ENCODE data around the gene ROBO1. TPM values are rescaled to one million over a fixed set of nuclear protein-coding genes. Genes with fewer than 3 reads are reported as not detected.

ROBO1 gene
- total RNA-seq, 2 donors from 2014 or later: not detected

DNA sequence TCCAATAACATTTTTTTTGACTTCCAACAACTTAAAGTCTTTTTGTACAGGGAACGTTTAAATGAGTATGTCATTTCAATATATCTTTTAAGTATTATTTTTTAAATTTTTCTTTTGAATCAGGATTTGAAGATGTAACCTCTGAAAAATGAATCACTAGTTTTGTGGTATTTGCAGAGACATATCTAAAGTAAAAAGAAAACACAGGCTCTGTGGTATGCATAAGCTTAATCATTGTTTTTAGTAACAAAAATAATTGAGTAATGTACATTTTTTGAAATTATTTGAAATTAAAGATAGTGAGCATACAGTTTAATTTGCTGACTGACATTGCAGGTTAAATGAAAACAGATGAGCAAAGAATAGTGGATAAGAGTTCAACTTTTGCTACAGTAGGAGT lies 531.3 kb downstream of the ROBO1 start:
- H3K27me3 Mint-ChIP-seq: no peaks in the 10 kb centered on the region
- H3K4me1 Mint-ChIP-seq: no peaks in the 10 kb centered on the region
- no peaks in the 10 kb centered on the region for H3K9me3 ChIP-seq (ENCODE audit: control insufficient read depth, low read length, poor library complexity, severe bottlenecking)
- H3K4me3 Mint-ChIP-seq: no peak overlapping the region
- H3K36me3 Mint-ChIP-seq (ENCODE audit: low read depth): no peaks in the 10 kb centered on the region
- ATAC-seq (no peak), DNase-seq (no peak)
- H3K27ac Mint-ChIP-seq: no peak overlapping the region

DNA sequence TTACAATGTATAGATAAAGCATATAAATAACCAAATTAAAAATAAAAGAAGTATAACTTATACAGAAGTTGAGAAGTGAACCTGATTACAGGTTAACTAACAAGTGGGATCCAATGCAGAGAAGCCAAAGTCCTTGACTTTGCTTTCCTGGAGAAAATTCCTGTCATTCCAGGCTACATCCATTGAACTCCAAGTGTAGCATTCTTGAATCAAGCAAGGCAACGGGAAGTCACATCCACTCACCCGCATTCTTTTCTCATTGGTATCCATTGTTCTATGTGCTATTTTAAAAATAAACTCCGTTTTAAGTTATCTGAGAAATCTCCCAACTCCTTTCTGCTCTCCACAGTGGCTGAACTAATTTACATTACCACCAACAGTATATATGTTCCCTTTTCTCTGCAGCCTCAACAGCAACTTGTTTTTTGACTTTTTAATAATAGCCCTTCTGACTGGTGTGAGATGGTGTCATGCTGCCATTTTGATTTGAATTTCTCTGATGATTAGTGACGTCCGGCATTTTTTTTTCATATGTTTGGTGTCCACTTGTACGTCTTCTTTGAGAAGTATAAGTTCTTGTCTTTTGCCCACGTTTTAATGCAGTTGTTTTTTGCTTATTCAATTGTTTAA lies 534.3 kb downstream of the ROBO1 start:
- Mint-ChIP-seq H3K27ac (no peak overlapping the region), H3K36me3 (ENCODE audit: low read depth) (no peaks in the 10 kb centered on the region), H3K4me3 (no peak overlapping the region), H3K27me3 (no peaks in the 10 kb centered on the region), H3K4me1 (no peaks in the 10 kb centered on the region)
- DNase-seq (no peak), ATAC-seq (no peak)
- no peaks in the 10 kb centered on the region for H3K9me3 ChIP-seq (ENCODE audit: control insufficient read depth, low read length, poor library complexity, severe bottlenecking)

DNA sequence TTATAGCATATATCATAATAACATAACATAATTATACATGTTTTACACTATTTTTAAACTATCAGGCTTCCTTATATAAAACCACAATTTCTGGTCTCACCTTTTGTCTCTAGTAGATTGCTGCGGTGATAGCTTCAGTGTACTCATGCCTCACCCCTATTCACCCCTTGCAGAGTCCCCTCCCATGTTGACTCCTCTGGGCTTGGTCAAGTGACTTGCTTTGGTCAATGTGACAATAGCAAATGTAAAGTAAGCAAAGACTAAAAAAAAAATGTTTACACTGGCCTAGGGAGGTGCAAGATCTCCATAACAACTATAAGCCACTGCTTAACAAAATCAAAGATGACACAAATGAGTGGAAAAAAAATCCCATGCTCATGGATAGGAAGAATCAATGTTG lies 537.5 kb downstream of the ROBO1 start:
- DNase-seq (no peak), ATAC-seq (no peak)
- H3K27ac Mint-ChIP-seq: no peak overlapping the region
- no peak overlapping the region for H3K4me3 Mint-ChIP-seq
- H3K36me3 Mint-ChIP-seq (ENCODE audit: low read depth): no peaks in the 10 kb centered on the region
- no peaks in the 10 kb centered on the region for H3K9me3 ChIP-seq (ENCODE audit: control insufficient read depth, low read length, poor library complexity, severe bottlenecking)
- no peaks in the 10 kb centered on the region for H3K27me3 Mint-ChIP-seq
- H3K4me1 Mint-ChIP-seq: no peaks in the 10 kb centered on the region

DNA sequence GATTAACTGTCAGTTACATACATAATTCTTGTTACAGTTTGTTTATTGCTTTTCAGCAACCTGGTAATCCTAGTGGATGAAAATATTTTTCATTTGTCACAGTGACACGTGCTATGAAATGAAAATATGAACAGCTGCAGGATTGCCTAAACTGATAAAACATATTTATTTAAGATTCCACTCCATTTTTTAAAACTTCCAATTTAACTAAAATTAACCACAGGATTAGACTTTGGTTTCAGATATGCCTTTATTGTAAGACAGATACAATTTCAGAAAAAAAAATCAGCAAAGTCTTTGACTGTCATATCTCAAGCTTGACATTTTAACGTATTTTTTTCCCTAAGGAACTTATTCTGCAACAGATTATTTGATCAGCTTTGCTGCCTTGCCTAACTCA lies 550.7 kb downstream of the ROBO1 start:
- H3K9me3 ChIP-seq (ENCODE audit: control insufficient read depth, low read length, poor library complexity, severe bottlenecking): no peaks in the 10 kb centered on the region
- Mint-ChIP-seq H3K4me1 (no peaks in the 10 kb centered on the region), H3K36me3 (ENCODE audit: low read depth) (no peaks in the 10 kb centered on the region), H3K4me3 (no peak overlapping the region), H3K27me3 (no peaks in the 10 kb centered on the region), H3K27ac (no peak overlapping the region)
- ATAC-seq: no peak
- no peak for DNase-seq

DNA sequence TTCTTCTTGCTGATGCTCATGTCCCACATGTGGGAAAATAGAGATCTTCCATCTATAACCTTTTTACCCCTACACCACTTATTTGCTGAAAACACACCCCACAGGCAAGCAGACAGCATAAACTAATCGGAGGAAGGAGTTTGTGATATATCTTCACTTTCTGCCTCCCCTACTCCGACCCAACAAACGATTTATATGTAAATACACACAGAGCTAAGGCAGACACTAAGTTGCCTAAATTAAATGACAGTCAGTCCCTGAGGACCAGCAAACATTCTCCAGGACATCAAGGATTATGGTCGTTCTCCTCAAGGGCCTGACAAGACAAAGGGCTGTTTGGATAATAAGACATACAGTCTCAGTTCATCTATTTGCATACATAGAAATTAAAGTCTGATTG lies 552.5 kb downstream of the ROBO1 start:
- Mint-ChIP-seq H3K36me3 (ENCODE audit: low read depth) (no peaks in the 10 kb centered on the region), H3K4me1 (no peaks in the 10 kb centered on the region)

DNA sequence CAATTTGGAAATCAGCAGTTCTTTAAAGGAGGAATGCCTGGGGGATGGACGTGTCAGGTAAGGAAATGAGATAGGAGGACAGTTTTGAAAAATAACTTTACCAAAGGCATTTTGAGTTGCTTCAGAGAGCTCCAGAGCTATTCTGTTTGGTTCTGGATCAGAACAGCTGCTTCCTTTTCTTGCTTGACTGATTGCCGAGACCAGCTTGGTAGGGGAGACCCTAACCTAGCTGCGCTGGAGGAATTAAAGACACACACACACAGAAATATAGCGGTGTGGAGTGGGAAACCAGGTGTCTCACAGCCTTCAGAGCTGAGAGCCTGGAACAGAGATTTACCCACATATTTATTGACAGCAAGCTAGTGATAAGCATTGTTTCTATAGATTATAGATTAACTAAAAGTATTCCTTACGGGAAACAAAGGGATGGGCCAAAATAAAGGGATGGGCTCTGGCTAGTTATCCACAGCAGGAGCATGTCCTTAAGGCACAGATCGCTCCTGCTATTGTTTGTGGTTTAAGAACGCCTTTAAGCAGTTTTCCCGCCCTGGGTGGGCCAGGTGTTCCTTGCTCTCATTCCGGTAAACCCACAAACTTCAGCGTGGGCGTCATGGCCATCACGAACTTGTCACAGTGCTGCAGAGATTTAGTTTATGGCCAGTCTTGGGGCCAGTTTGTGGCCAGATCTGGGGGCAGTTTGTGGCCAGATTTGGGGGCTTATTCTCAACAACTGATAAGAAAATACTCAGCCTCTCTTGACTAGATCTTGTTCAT lies 556.0 kb downstream of the ROBO1 start:
- ATAC-seq (no peak), DNase-seq (no peak)
- H3K4me3 Mint-ChIP-seq: no peak overlapping the region
- no peaks in the 10 kb centered on the region for H3K4me1 Mint-ChIP-seq
- H3K27me3 Mint-ChIP-seq: no peaks in the 10 kb centered on the region
- H3K27ac Mint-ChIP-seq: no peak overlapping the region
- no peaks in the 10 kb centered on the region for H3K36me3 Mint-ChIP-seq (ENCODE audit: low read depth)
- no peaks in the 10 kb centered on the region for H3K9me3 ChIP-seq (ENCODE audit: control insufficient read depth, low read length, poor library complexity, severe bottlenecking)

More for the DNA sequence above, 552.5 kb downstream of the ROBO1 start:
- Mint-ChIP-seq H3K4me3 (no peak overlapping the region), H3K27me3 (no peaks in the 10 kb centered on the region), H3K27ac (no peak overlapping the region)
- H3K9me3 ChIP-seq (ENCODE audit: control insufficient read depth, low read length, poor library complexity, severe bottlenecking): no peaks in the 10 kb centered on the region
- ATAC-seq: no peak
- DNase-seq: no peak

DNA sequence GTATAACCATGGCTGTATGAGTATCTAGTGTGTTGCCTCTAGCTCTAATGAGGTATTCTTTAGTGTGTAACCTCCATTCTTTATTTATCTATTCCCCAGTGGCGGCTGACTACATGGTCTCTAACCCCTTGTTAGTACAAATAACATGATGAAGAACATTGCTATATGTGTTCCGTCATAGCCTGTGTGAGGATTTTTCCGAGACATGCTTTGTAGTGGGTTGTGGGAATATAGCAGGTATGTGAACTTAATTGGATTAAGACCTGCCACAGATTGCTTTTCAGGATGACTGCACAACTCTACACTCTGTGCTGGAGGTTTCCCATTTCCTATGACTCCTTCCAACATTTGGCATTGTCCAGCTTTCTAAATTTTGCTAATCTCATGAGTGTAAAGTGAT lies 563.4 kb downstream of the ROBO1 start:
- no peak for DNase-seq
- H3K27ac Mint-ChIP-seq: no peak overlapping the region
- no peaks in the 10 kb centered on the region for H3K27me3 Mint-ChIP-seq
- no peak for ATAC-seq
- no peak overlapping the region for H3K4me3 Mint-ChIP-seq
- peaks cover 2% of the 10 kb centered on the region for H3K9me3 ChIP-seq (ENCODE audit: control insufficient read depth, low read length, poor library complexity, severe bottlenecking)
- H3K36me3 Mint-ChIP-seq (ENCODE audit: low read depth): no peaks in the 10 kb centered on the region
- H3K4me1 Mint-ChIP-seq: no peaks in the 10 kb centered on the region

DNA sequence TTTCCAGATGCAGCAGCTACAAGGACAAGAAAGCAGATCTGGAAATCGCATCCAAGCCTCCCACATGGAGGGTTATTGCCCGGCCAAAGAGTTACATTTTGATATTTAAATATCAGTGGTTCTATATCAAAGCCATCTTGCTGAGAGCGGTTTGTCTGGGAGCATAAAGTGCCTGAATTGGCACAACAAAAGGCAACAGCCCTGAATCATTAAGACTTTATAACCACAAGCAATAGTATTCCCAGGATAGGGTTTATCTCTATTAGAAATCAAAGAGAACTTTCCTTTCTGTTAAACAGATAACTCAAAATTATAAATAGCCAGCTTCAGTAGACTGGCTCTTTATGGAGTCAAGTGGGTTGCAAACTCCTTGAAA lies 564.7 kb downstream of the ROBO1 start:
- DNase-seq (no peak), ATAC-seq (no peak)
- Mint-ChIP-seq H3K4me3 (no peak overlapping the region), H3K27me3 (no peaks in the 10 kb centered on the region), H3K36me3 (ENCODE audit: low read depth) (no peaks in the 10 kb centered on the region), H3K4me1 (no peaks in the 10 kb centered on the region), H3K27ac (no peak overlapping the region)
- peaks cover 2% of the 10 kb centered on the region for H3K9me3 ChIP-seq (ENCODE audit: control insufficient read depth, low read length, poor library complexity, severe bottlenecking)

DNA sequence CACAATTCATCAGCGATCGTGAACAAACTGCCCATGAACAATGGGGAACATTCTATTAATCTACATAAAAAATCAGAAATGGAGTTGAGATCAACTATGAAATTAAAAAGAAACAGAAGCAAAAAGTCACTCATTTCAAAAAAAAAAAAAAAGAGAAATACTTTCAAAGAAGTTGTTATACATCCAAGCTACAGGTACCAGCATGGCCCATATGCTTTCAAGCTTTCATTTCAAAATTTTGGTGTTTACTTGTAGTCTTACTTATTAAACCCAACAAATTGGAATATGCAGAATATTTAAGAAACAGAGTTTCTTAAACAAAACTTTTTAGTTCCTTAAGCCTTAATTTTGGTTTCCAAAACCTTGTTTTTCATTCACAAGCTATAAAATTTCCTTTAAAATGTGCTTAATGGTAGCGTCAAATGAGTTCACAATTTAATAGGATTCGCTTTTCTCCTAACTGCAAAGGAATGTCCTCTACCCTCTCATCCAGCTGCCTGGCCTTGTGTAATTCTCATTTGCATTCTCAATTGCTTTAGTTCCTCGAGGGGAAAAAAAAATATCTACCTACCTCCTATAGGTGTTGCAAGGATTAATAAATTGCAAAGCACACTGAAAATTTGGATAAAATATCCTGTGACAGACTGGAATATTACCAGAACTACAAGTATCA lies 565.2 kb downstream of the ROBO1 start:
- no peak for DNase-seq
- no peaks in the 10 kb centered on the region for H3K4me1 Mint-ChIP-seq
- no peaks in the 10 kb centered on the region for H3K36me3 Mint-ChIP-seq (ENCODE audit: low read depth)
- H3K27ac Mint-ChIP-seq: no peak overlapping the region
- H3K9me3 ChIP-seq (ENCODE audit: control insufficient read depth, low read length, poor library complexity, severe bottlenecking): peaks cover 2% of the 10 kb centered on the region
- H3K27me3 Mint-ChIP-seq: no peaks in the 10 kb centered on the region
- H3K4me3 Mint-ChIP-seq: no peak overlapping the region
- no peak for ATAC-seq

DNA sequence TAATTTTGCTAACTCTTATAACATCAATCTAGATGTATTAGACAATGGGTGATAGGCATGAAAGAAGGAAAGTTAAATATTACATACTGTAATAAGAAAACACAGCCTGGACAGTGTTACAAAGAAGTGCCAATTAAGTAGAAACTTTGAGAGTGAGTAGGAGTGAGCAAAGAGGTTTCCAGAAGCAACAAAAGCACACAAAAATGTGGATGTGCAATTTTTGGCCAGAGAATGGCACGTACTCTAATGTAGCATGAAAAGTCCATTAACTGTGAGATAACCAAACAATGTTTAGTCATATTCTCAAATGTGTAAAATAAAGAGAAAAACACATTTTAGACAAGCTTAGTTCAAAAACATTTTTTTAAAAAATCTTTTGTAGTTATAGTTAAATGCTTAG lies 567.3 kb downstream of the ROBO1 start:
- ATAC-seq (no peak), DNase-seq (no peak)
- Mint-ChIP-seq H3K36me3 (ENCODE audit: low read depth) (no peaks in the 10 kb centered on the region), H3K4me3 (no peak overlapping the region), H3K27ac (no peak overlapping the region), H3K27me3 (no peaks in the 10 kb centered on the region), H3K4me1 (no peaks in the 10 kb centered on the region)
- H3K9me3 ChIP-seq (ENCODE audit: control insufficient read depth, low read length, poor library complexity, severe bottlenecking): peaks cover 2% of the 10 kb centered on the region

DNA sequence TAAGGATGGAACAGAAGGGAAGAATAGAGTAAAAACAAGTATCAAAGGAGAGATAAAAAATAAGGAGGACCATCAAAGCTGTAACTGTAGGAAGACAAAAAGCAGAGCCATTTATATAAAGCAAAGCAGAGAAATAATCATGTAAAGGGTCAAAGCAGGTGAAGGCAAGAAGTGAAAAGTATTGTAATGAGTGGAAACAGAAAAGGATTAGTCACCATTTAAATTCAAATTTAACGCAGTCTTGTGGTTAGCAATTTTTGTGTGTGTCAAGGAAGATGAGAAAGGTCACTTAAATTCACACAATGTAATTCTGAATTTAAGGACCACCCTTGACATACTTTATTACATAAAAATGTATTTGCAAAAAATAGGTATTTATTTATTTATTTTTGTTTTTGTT lies 567.8 kb downstream of the ROBO1 start:
- ATAC-seq (no peak), DNase-seq (no peak)
- Mint-ChIP-seq H3K27ac (no peak overlapping the region), H3K4me3 (no peak overlapping the region), H3K4me1 (no peaks in the 10 kb centered on the region), H3K27me3 (no peaks in the 10 kb centered on the region), H3K36me3 (ENCODE audit: low read depth) (no peaks in the 10 kb centered on the region)
- peaks cover 2% of the 10 kb centered on the region for H3K9me3 ChIP-seq (ENCODE audit: control insufficient read depth, low read length, poor library complexity, severe bottlenecking)

DNA sequence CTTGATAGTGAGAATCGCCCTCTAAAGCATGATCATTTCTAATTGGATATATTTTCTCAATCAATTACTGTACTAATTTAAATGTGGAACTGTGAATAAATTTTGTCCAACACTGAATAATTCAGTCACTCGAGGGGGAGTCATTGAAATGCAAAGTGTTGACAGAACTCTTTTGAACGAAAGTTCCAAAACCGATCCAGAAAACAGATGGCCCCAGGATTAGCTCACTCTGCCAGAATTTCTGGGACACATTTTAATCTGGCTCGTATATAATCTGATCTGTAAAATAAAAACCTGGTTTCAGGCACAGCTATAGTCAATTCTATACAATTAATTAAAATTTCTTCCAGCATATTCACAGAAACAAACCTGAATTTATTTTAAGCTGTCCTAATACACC lies 580.4 kb downstream of the ROBO1 start:
- Mint-ChIP-seq H3K36me3 (ENCODE audit: low read depth) (no peaks in the 10 kb centered on the region), H3K27me3 (no peaks in the 10 kb centered on the region), H3K4me3 (no peak overlapping the region), H3K4me1 (no peaks in the 10 kb centered on the region), H3K27ac (no peak overlapping the region)
- H3K9me3 ChIP-seq (ENCODE audit: control insufficient read depth, low read length, poor library complexity, severe bottlenecking): no peaks in the 10 kb centered on the region
- ATAC-seq (no peak), DNase-seq (no peak)

DNA sequence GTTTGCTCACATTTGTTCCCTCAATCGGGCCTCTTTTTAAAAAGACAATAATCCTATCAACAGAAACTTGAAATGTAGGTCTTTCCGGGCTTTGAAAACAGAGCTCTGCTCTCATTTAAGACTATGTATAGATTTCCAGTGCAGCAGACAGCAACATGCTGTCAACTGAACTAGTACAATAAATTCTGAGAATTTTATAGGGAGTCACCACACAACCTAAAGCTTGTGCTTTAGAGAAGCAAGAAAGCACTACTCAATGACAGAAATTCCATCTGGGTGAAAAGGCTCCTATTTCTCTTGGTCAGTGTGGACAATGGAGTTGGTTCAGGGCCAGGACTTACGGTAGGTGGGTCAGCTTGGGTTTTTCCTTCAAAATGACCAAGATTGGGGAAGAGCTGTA lies 583.5 kb downstream of the ROBO1 start:
- Mint-ChIP-seq H3K4me3 (no peak overlapping the region), H3K4me1 (no peaks in the 10 kb centered on the region), H3K27me3 (no peaks in the 10 kb centered on the region), H3K27ac (no peak overlapping the region), H3K36me3 (ENCODE audit: low read depth) (no peaks in the 10 kb centered on the region)
- no peak for DNase-seq
- H3K9me3 ChIP-seq (ENCODE audit: control insufficient read depth, low read length, poor library complexity, severe bottlenecking): no peaks in the 10 kb centered on the region
- no peak for ATAC-seq

DNA sequence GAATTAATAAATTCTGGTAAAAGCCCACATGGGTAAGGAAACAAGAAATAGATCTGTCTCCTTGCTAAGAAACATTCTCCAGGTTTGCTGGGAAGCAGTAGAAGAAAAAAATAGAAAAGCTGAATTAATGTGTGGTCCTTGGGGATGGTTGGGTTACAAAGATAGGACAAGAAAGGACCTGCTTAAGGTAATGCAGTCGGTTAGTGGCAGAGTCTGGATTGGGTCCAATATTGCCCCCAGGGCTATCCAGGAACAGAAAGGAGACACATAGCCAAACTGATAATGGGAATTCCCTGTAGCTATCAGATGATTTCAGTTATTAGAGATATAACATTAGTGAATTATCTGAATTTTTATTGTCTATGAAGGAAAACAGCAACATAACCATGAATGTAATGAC lies 584.3 kb downstream of the ROBO1 start:
- H3K4me3 Mint-ChIP-seq: no peak overlapping the region
- H3K36me3 Mint-ChIP-seq (ENCODE audit: low read depth): no peaks in the 10 kb centered on the region
- H3K27me3 Mint-ChIP-seq: no peaks in the 10 kb centered on the region
- no peak overlapping the region for H3K27ac Mint-ChIP-seq
- ATAC-seq: no peak
- H3K9me3 ChIP-seq (ENCODE audit: control insufficient read depth, low read length, poor library complexity, severe bottlenecking): no peaks in the 10 kb centered on the region
- no peaks in the 10 kb centered on the region for H3K4me1 Mint-ChIP-seq
- DNase-seq: no peak
